Glomerular visceral epithelial cell (primary cell): ENCODE measurements around the gene EARS2.
A peak's percentile ranks its signal among the peaks of the same experiment; 100 is the strongest.
"Not testable (repeated sequence)": the region's sequence is repeated elsewhere in the genome, so short reads cannot be mapped to it uniquely, and the experiment has no call there.

ENCODE experiments used
- DNase-seq: peaks from one replicate; pipeline ENCODE4 v3.0.0-alpha.2; 2016; ENCODE audit errors: extremely low spot score

The EARS2 gene

GRCh38 chr16:23527961-23528643 lies 29.0 kb downstream of the EARS2 start:
- no peak for DNase-seq

GRCh38 chr16:23524886-23525285 lies 32.3 kb downstream of the EARS2 start:
- DNase-seq: no peak

GRCh38 chr16:23523876-23524385 lies 33.2 kb downstream of the EARS2 start:
- DNase-seq: no peak

GRCh38 chr16:23523321-23523720 lies 33.8 kb downstream of the EARS2 start:
- no peak for DNase-seq

GRCh38 chr16:23521965-23522364 lies 35.2 kb downstream of the EARS2 start:
- DNase-seq: no peak

GRCh38 chr16:23521037-23521743 lies 36.0 kb downstream of the EARS2 start:
- no peak for DNase-seq

- DNase-seq: no peak
These were observed 36.6 kb downstream of the EARS2 start for GRCh38 chr16:23520500-23520899.

- no peak for DNase-seq
These were observed 37.9 kb downstream of the EARS2 start for GRCh38 chr16:23519282-23519681.

GRCh38 chr16:23518435-23518891 lies 38.7 kb downstream of the EARS2 start:
- DNase-seq: no peak

- no peak for DNase-seq
These were observed 40.6 kb downstream of the EARS2 start for GRCh38 chr16:23516366-23517137.

GRCh38 chr16:23515881-23516280 lies 41.3 kb downstream of the EARS2 start:
- no peak for DNase-seq

GRCh38 chr16:23514381-23515152 lies 42.6 kb downstream of the EARS2 start:
- DNase-seq: no peak

GRCh38 chr16:23512168-23512695 lies 44.9 kb downstream of the EARS2 start:
- DNase-seq: no peak

GRCh38 chr16:23511731-23512130 lies 45.4 kb downstream of the EARS2 start:
- no peak for DNase-seq

- not testable (repeated sequence) for DNase-seq
These were observed 46.3 kb downstream of the EARS2 start for GRCh38 chr16:23510915-23511270.

GRCh38 chr16:23510164-23510914 lies 46.8 kb downstream of the EARS2 start, which contains the start of gene GGA2:
Gene GGA2, minus strand, starts transcription at chr16:23510494. Its CDS starts 83 bp downstream, at chr16:23510411.
- peak; percentile 81 for DNase-seq

- peak; percentile 28 for DNase-seq
These were observed 47.4 kb downstream of the EARS2 start for GRCh38 chr16:23509782-23510163.

GRCh38 chr16:23509441-23509754 lies 47.8 kb downstream of the EARS2 start:
- DNase-seq: no peak

GRCh38 chr16:23508589-23509440 lies 48.3 kb downstream of the EARS2 start:
- DNase-seq: no peak

GRCh38 chr16:23506606-23506994 lies 50.5 kb downstream of the EARS2 start:
- no peak for DNase-seq
